GM10248 (cell line): Measurements from ENCODE around the gene ATP5ME.
"Not testable (repeated sequence)": the region's sequence is repeated elsewhere in the genome, so short reads cannot be mapped to it uniquely, and the experiment has no call there.

Source experiments
- CTCF ChIA-PET: fragments of 300-600 bp; sonication (Branson Sonifier 250); formaldehyde crosslinking; extraction: SDS; loops from one replicate; lab custom pipeline; 2021; ENCODE audit warnings: antibody characterized with exemption; lab: Yijun Ruan, JAX
- POLR2A ChIA-PET: fragments of 350-650 bp; sonication (Branson Sonifier 250); formaldehyde crosslinking; extraction: SDS; loops from one replicate; lab custom pipeline; 2020; ENCODE audit warnings: antibody characterized with exemption; lab: Yijun Ruan, JAX
- DNase-seq: peaks from one replicate; pipeline ENCODE4 v3.0.0; 2012; ENCODE audit errors: extremely low spot score
- CTCF ChIP-seq: IDR thresholded peaks from 2 replicates; pipeline ENCODE4 v1.5.1; 2012; ENCODE audit warnings: mild to moderate bottlenecking, low read depth; ENCODE audit errors: extremely low read depth, missing control alignments, control extremely low read depth

The ATP5ME gene

DNA sequence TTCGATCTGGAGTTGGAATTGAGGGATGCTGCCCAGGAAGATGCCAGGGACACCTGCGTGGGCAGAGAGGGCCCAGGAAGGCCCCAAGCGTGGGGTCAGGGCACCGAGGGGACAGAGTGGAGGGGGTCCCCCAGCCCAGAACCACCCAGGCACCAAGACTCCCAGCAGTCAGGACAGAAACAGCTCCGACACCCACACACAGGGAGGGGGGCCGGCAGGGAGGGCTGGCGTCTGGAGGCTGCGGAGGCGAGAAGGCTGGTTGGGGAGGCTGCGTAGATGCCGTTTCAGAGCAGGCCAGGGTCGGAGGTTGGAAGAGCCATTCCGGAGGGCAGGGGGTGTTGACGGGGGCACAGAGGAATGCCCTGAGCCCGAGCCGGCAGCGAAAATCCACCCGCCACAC, 23.6 kb downstream of the ATP5ME start:
- ChIA-PET POLR2A (no interaction called here), CTCF (no interaction called here)
- TF ChIP-seq CTCF, result no peak
- DNase-seq, result no peak

GRCh38 chr4:649751-650310, 24.2 kb downstream of the ATP5ME start:
- TF ChIP-seq CTCF, result no peak
- DNase-seq, result no peak
- CTCF ChIA-PET, result no interaction called here
- POLR2A ChIA-PET, result no interaction called here

DNA sequence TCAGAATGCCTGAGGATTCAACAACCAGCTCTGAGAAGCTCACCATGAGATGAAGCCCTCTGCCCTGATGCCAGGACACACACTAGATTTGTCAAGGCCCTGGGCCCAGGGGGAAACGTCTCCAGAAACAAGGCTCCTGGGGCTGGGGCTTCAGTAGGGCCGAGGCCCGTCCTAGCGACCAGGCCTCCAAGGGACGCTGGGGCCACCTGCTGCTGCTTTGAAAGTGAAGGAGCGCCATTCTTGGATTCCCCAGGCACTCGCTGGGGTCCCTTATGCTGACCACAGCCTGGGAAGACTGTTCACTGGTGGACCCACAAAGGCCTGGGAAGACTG, 24.8 kb downstream of the ATP5ME start:
- DNase-seq, result no peak
- ChIA-PET CTCF (no interaction called here), POLR2A (no interaction called here)
- no peak for TF ChIP-seq CTCF

DNA sequence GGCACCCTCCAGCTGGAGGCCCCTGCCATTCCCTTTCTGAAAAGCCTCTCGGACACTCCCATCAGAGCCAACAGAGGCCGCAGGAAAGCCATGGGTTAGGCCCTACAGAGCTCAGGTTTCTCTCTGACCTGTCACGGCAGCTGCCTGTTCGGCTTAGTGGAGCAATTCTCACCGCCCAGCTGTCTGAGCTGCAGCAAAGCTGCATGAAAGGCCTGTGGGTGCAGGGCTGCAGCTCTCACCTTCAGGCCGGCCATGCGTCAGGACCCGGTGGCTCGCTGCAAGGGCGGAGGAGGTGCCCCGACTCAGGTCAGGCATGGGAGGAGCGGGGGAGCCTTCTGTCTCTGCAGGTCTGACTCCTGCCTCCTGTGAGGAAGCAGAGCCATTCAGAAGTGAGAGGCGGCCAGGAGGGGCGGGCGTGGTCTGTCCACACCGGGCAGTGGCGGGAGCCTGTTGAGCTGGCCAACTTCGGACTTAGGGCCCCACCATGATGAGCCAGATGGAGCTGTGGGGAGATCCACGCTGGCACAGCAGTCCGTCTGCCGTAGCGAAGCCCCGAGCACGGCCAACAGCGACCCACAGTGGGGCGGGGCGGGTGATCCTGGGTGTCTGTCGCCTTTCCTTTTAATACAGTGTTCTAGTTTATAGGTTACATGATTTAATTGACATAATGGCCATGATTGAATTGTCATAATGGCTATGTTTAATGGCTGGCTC, 25.3 kb downstream of the ATP5ME start:
- ChIA-PET POLR2A (no interaction called here), CTCF (no interaction called here)
- DNase-seq, result no peak

GRCh38 chr4:647481-647880, 26.6 kb downstream of the ATP5ME start:
- TF ChIP-seq CTCF, result no peak
- CTCF ChIA-PET, result no interaction called here
- POLR2A ChIA-PET, result no interaction called here
- DNase-seq, result no peak

More for the DNA sequence above, 25.3 kb downstream of the ATP5ME start:
- no peak for TF ChIP-seq CTCF

- ChIA-PET POLR2A (no interaction called here), CTCF (no interaction called here)
- TF ChIP-seq CTCF, result no peak
- DNase-seq, result no peak
Observed at GRCh38 chr4:646460-646859, 27.6 kb downstream of the ATP5ME start.

DNA sequence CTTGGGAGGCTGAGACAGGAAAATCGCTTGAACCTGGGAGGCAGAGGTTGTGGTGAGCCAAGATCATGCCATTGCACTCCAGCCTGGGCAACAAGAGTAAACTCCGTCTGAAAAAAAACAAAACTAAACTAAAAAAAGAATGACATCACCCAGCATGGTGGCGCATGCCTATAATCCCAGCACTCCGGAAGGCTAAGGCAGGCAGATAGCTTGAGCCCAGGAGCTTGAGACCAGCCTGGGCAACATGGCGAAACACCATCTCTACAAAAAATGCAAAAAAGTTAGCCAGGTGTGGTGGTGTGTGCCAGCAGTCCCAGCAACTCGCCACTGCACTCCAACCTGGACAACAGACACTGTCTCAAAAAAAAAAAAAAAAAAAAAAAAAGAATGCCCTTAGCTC, 31.7 kb downstream of the ATP5ME start:
- DNase-seq, CTCF ChIA-PET, POLR2A ChIA-PET: not testable (repeated sequence)
